Muscle of leg (tissue), 11 donors: ENCODE measurements around the gene DND1. TPM values are rescaled to one million over a fixed set of nuclear protein-coding genes. Genes with fewer than 3 reads are reported as not detected.
A peak's percentile ranks its signal among the peaks of the same experiment; 100 is the strongest.

Experiments used
- DNase-seq: peaks from one replicate; pipeline ENCODE4 v3.0.0; 2013
- H3K27ac ChIP-seq: one replicate; pipeline ENCODE4 v1.5.1; 2013; ENCODE audit warnings: mild to moderate bottlenecking, low read length, control low read depth
- H3K27me3 ChIP-seq: one replicate; pipeline ENCODE4 v1.6.1; 2013; ENCODE audit warnings: low read length; ENCODE audit not compliant: control insufficient read depth, insufficient read depth
- H3K36me3 ChIP-seq: one replicate; pipeline ENCODE4 v1.6.1; 2013; ENCODE audit warnings: low read length; ENCODE audit not compliant: control insufficient read depth, insufficient read depth
- H3K4me1 ChIP-seq: one replicate; pipeline ENCODE4 v1.6.1; 2013; ENCODE audit warnings: low read length; ENCODE audit not compliant: control insufficient read depth, insufficient read depth
- H3K4me3 ChIP-seq: one replicate; pipeline ENCODE4 v1.5.1; 2013; ENCODE audit warnings: low read length, control low read depth
- H3K9me3 ChIP-seq: replicated peaks from 2 replicates; pipeline ENCODE4 v1.6.1; 2013; ENCODE audit warnings: low read depth, low read length; ENCODE audit not compliant: control insufficient read depth
- WGBS: methylation state at CpG from one replicate; pipeline ENCODE4 v1.1.5; 2013; ENCODE audit warnings: missing lambda C conversion rate; ENCODE audit not compliant: insufficient coverage; 5-methylcytosine and 5-hydroxymethylcytosine counted together
- polyA plus RNA-seq, 8 donors: library from polyadenylated mRNA; unstranded; fragments of 120-200 nt; gene quantifications; one replicate each; pipeline versions ENCODE4 v1.2.1 to v1.2.3, GENCODE V29; 2013; ENCODE audit warnings: inconsistent platforms in 1 of 8, low replicate concordance in 1 of 8; ENCODE audit not compliant: insufficient read length in 8 of 8, insufficient read depth in 1 of 8
- total RNA-seq: library from RNA; stranded (reverse); fragments of 120-200 nt; gene quantifications from one replicate; pipeline ENCODE4 v1.2.4, GENCODE V29; 2013

The DND1 gene
- total and polyA plus RNA-seq, 9 donors: 0.12 to 0.32 (median 0.30) TPM; not detected in 4

GRCh38 chr5:140700177-140701144, 27.1 kb upstream of the DND1 start, which contains the start of gene ZMAT2:
TSS of gene ZMAT2 (plus strand) at chr5:140700447. CDS start at chr5:140700461, 14 bp downstream.
- DNase-seq: peak; percentile 99
- peak within 1 kb of the TSS; percentile 96 for H3K4me3 ChIP-seq
- no peaks in the 10 kb centered on the region for H3K9me3 ChIP-seq
- H3K27ac ChIP-seq: peak within 1 kb of the TSS; percentile 80
- H3K27me3 ChIP-seq: no peaks in the 10 kb centered on the region
- H3K36me3 ChIP-seq: peaks cover 76% of the 10 kb centered on the region
- peaks cover 9% of the 10 kb centered on the region for H3K4me1 ChIP-seq
- 2% methylated on average over 37 of the region's 44 CpGs for WGBS

GRCh38 chr5:140696891-140697492, 23.6 kb upstream of the DND1 start:
- Histone ChIP-seq H3K4me1 (peaks cover 16% of the 10 kb centered on the region), H3K36me3 (peaks cover 73% of the 10 kb centered on the region), H3K4me3 (no peak overlapping the region), H3K27me3 (no peaks in the 10 kb centered on the region), H3K27ac (no peak overlapping the region), H3K9me3 (no peaks in the 10 kb centered on the region)
- no peak for DNase-seq
- WGBS: 90% methylated on average over 4 of the region's 4 CpGs

DNA sequence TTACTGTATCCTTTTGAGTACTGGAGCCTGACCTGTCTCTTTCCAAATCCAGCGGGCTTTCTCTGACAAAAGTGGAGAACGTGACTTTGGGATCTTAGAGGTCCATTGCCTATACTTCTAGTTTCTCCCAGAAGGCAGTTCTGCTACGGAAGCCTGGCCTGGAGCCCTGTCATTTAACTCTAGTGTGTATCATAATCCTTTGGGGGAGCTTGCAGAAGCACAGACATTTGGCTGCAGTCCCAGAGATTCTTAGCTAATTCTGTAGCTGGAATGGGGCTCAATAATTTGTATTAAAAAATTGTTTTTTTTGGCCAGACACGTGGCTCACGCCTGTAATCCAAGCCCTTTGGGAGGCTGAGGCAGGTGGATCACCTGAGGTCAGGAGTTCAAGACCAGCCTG, 20.9 kb upstream of the DND1 start:
- Histone ChIP-seq H3K4me3 (no peak overlapping the region), H3K9me3 (no peaks in the 10 kb centered on the region), H3K36me3 (peaks cover 65% of the 10 kb centered on the region), H3K27ac (no peak overlapping the region), H3K4me1 (peaks cover 12% of the 10 kb centered on the region), H3K27me3 (no peaks in the 10 kb centered on the region)
- WGBS: 47% methylated on average over 3 of the region's 5 CpGs
- DNase-seq: no peak

- Histone ChIP-seq H3K36me3 (peaks cover 42% of the 10 kb centered on the region), H3K27me3 (no peaks in the 10 kb centered on the region), H3K4me3 (peak within 1 kb of the TSS; percentile 96), H3K9me3 (no peaks in the 10 kb centered on the region), H3K27ac (peak within 1 kb of the TSS; percentile 88), H3K4me1 (peaks cover 12% of the 10 kb centered on the region)
- peak; percentile 97 for DNase-seq
- 0% methylated on average over 60 of the region's 61 CpGs for WGBS
These were observed 17.9 kb upstream of the DND1 start, which contains the start of the genes HARS1 and HARS2 for GRCh38 chr5:140690941-140691924. TSS of gene HARS1 (minus strand) at chr5:140691370. CDS start at chr5:140691304, 66 bp downstream. TSS of gene HARS2 (plus strand) at chr5:140691455. CDS start at chr5:140691649, 194 bp downstream.

DNA sequence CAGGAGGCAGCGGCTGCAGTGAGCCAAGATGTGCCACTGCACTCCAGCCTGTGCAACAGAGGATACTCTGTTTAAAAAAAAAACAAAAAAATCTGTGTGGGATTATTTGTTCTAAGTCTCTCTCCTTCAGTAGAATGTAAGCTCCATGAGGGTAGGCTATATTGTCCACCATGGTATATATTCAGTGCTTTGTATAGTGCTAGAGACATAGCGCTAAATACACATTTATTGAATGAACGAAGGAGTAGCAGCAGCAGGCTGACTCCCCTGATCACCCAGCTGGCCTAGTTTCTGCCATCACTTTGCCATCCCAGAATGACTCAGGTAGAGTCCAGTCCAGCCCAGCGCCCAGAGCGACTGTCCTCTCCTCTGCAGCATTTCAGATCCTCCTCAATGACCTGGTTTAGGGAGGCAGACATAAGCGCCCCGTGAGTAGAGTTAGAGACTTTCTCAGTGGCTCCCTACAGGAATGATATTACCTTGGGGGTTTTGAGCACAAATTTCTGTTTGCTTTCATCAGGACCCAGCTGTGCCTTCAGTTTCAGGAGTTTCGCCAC, 17.1 kb upstream of the DND1 start:
- Histone ChIP-seq H3K4me3 (peak overlapping the region; percentile 96), H3K36me3 (peaks cover 35% of the 10 kb centered on the region), H3K9me3 (no peaks in the 10 kb centered on the region), H3K27me3 (no peaks in the 10 kb centered on the region), H3K27ac (peak overlapping the region; percentile 69), H3K4me1 (peaks cover 12% of the 10 kb centered on the region)
- WGBS: 67% methylated on average over 3 of the region's 8 CpGs
- DNase-seq: no peak

DNA sequence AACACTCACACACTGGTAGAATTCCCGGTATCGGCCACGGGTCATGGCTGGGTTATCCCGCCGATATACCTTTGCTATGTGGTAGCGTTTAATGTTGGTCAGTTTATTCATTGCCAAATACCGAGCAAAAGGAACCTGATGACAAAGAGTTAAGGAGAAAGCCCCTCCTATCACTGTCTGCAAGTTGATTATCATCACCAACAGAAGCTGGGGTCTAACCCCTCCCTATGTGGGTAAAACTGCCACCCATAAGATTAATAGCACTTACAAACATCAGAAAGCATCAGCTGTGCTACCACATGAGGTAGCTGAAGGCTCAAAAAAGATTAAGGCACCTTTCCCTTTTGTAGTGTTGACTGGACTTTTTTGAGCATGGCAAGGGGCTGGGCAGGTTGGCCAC, 5.6 kb upstream of the DND1 start:
- 98% methylated on average over 5 of the region's 7 CpGs for WGBS
- H3K27me3 ChIP-seq: no peaks in the 10 kb centered on the region
- no peaks in the 10 kb centered on the region for H3K9me3 ChIP-seq
- H3K27ac ChIP-seq: no peak overlapping the region
- H3K4me1 ChIP-seq: no peaks in the 10 kb centered on the region
- H3K36me3 ChIP-seq: peaks cover 60% of the 10 kb centered on the region
- H3K4me3 ChIP-seq: no peak overlapping the region
- DNase-seq: no peak

GRCh38 chr5:140677947-140678346, 4.6 kb upstream of the DND1 start:
- H3K4me3 ChIP-seq: no peak overlapping the region
- H3K9me3 ChIP-seq: no peaks in the 10 kb centered on the region
- no peaks in the 10 kb centered on the region for H3K4me1 ChIP-seq
- DNase-seq: no peak
- peaks cover 66% of the 10 kb centered on the region for H3K36me3 ChIP-seq
- H3K27me3 ChIP-seq: no peaks in the 10 kb centered on the region
- no peak overlapping the region for H3K27ac ChIP-seq
- 94% methylated on average over 2 of the region's 3 CpGs for WGBS

GRCh38 chr5:140674629-140675028, 1.3 kb upstream of the DND1 start:
- peaks cover 72% of the 10 kb centered on the region for H3K36me3 ChIP-seq
- no peaks in the 10 kb centered on the region for H3K27me3 ChIP-seq
- no peaks in the 10 kb centered on the region for H3K9me3 ChIP-seq
- no peaks in the 10 kb centered on the region for H3K4me1 ChIP-seq
- no peak overlapping the region for H3K4me3 ChIP-seq
- DNase-seq: no peak
- 97% methylated on average over 4 of the region's 4 CpGs for WGBS
- H3K27ac ChIP-seq: no peak overlapping the region

GRCh38 chr5:140674211-140674610, 835 bp upstream of the DND1 start:
- Histone ChIP-seq H3K27ac (no peak overlapping the region), H3K4me3 (no peak overlapping the region), H3K9me3 (no peaks in the 10 kb centered on the region), H3K4me1 (no peaks in the 10 kb centered on the region), H3K27me3 (no peaks in the 10 kb centered on the region), H3K36me3 (peaks cover 73% of the 10 kb centered on the region)
- WGBS: no CpG with 5 or more reads among the region's 2 CpGs
- no peak for DNase-seq
